Stimulated activated CD4-positive, alpha-beta T cell treated with anti-CD3 and anti-CD28 coated beads, TNF-alpha, amount 100 ng/mL, for 4 hours (primary cell): ENCODE results near the gene ANHX.
"Not testable (repeated sequence)": the region's sequence is repeated elsewhere in the genome, so short reads cannot be mapped to it uniquely, and the experiment has no call there.

Experiments
- DNase-seq, 3 experiments: peaks; one replicate each; pipeline ENCODE4 v3.0.0-alpha.2; 2020; ENCODE audit warnings: low read depth in 3 of 3

The ANHX gene

GRCh38 chr12:133235401-133236112, at the start of gene ANHX:
Gene ANHX, minus strand, starts transcription at chr12:133235877. Its CDS starts 1,521 bp downstream, at chr12:133234356.
- DNase-seq: no peak

- DNase-seq: not testable (repeated sequence)
These were observed 29.0 kb upstream of the ANHX start for GRCh38 chr12:133264668-133265067.

- DNase-seq: no peak
These were observed 28.5 kb upstream of the ANHX start for GRCh38 chr12:133264173-133264572.

GRCh38 chr12:133256321-133256720, 20.6 kb upstream of the ANHX start:
- no peak for DNase-seq

GRCh38 chr12:133255833-133256232, 20.2 kb upstream of the ANHX start:
- not testable (repeated sequence) for DNase-seq

- DNase-seq: no peak
These were observed 16.1 kb upstream of the ANHX start for GRCh38 chr12:133251732-133252131.

- no peak for DNase-seq
These were observed 879 bp upstream of the ANHX start for GRCh38 chr12:133236556-133236955.

- DNase-seq: no peak
These were observed 467 bp upstream of the ANHX start for GRCh38 chr12:133236144-133236543.

- no peak for DNase-seq
These were observed 706 bp downstream of the ANHX start for GRCh38 chr12:133234971-133235370.

GRCh38 chr12:133233993-133234564, 1.6 kb downstream of the ANHX start:
- DNase-seq: no peak

GRCh38 chr12:133233006-133233405, 2.7 kb downstream of the ANHX start:
- no peak for DNase-seq

- no peak for DNase-seq
These were observed 4.7 kb downstream of the ANHX start for GRCh38 chr12:133231001-133231400.

- DNase-seq: no peak
These were observed 8.3 kb downstream of the ANHX start for GRCh38 chr12:133227281-133227852.

- DNase-seq: no peak
These were observed 9.0 kb downstream of the ANHX start for GRCh38 chr12:133226690-133227089.

GRCh38 chr12:133225527-133225926, 10.2 kb downstream of the ANHX start:
- no peak for DNase-seq

- no peak for DNase-seq
These were observed 13.5 kb downstream of the ANHX start for GRCh38 chr12:133222211-133222610.

- no peak for DNase-seq
These were observed 14.4 kb downstream of the ANHX start for GRCh38 chr12:133221241-133221640.

- DNase-seq: no peak
These were observed 15.2 kb downstream of the ANHX start for GRCh38 chr12:133220521-133220920.

GRCh38 chr12:133217219-133217618, 18.5 kb downstream of the ANHX start:
- DNase-seq: no peak

GRCh38 chr12:133215724-133216123, 20.0 kb downstream of the ANHX start:
- DNase-seq: no peak

GRCh38 chr12:133206390-133206789, 29.3 kb downstream of the ANHX start:
- DNase-seq: no peak

GRCh38 chr12:133204264-133204603, 31.4 kb downstream of the ANHX start:
- no peak for DNase-seq
